GM12878 (cell line): ENCODE results near the gene DIP2C. TPM values are rescaled to one million over a fixed set of nuclear protein-coding genes. Genes with fewer than 3 reads are reported as not detected.
"Not testable (repeated sequence)": the region's sequence is repeated elsewhere in the genome, so short reads cannot be mapped to it uniquely, and the experiment has no call there.

Experiments used
- ATAC-seq: fragments of 200-7000 bp; cut with Tn5 transposase; 3 replicates; pipeline ENCODE4 v1.9.1; 2020; ENCODE audit warnings: mild to moderate bottlenecking, moderate library complexity
- BruUV-seq: library from RNA; stranded (reverse); fragments of 400-500 nt; replicated peaks from 2 replicates; lab custom pipeline; 2021; lab: Mats Ljungman, UMichigan
- CTCF ChIA-PET: fragments of 300-600 bp; sonication (Branson Sonifier 250); formaldehyde crosslinking; extraction: SDS; loops from one replicate; lab custom pipeline; 2021; ENCODE audit warnings: inconsistent platforms; lab: Yijun Ruan, JAX
- POLR2A ChIA-PET: fragments of 350-600 bp; formaldehyde crosslinking; extraction: SDS; loops from one replicate; lab custom pipeline; 2021; ENCODE audit warnings: inconsistent platforms; lab: Charles Lee
- RAD21 ChIA-PET: fragments of 300-600 bp; sonication (Branson Sonifier 250); formaldehyde crosslinking; loops from one replicate; lab custom pipeline; 2023; ENCODE audit warnings: antibody characterized with exemption; ENCODE audit not compliant: unreplicated experiment; lab: Charles Lee
- SMC1A ChIA-PET: fragments of 300-600 bp; sonication (Branson Sonifier 250); formaldehyde crosslinking; loops from one replicate; lab custom pipeline; 2023; ENCODE audit not compliant: unreplicated experiment, uncharacterized antibody; lab: Charles Lee
- DNase-seq: peaks from one replicate; pipeline ENCODE4 v3.0.0-alpha.2; 2011; ENCODE audit warnings: low read depth, low spot score
- FAIRE-seq: peaks from 3 replicates; lab custom pipeline; 2011; peaks lifted over from hg19 to GRCh38; lab: Jason Lieb, UNC
- H2AFZ ChIP-seq: 2 replicates; pipeline ENCODE4 v1.6.0; 2011; ENCODE audit warnings: low read depth, low read length, control low read depth; ENCODE audit not compliant: control insufficient read depth
- H3K27ac ChIP-seq: 2 replicates; pipeline ENCODE4 v1.5.1; 2011; ENCODE audit warnings: control low read depth; ENCODE audit not compliant: control insufficient read depth, insufficient read depth
- H3K27me3 ChIP-seq, 2 experiments: replicated peaks in 1 of 2; 2 replicates each; pipeline versions ENCODE4 v1.6.0 to v1.6.1; 2011; ENCODE audit warnings: low read length in 1 of 2; ENCODE audit not compliant: control insufficient read depth in 2 of 2, insufficient read depth in 2 of 2
- H3K36me3 ChIP-seq, 2 experiments: 2 replicates each; pipeline ENCODE4 v1.5.1; 2011; ENCODE audit warnings: low read length in 1 of 2; ENCODE audit not compliant: control insufficient read depth in 2 of 2, insufficient read depth in 2 of 2
- H3K4me1 ChIP-seq: 2 replicates; pipeline ENCODE4 v1.6.1; 2011; ENCODE audit warnings: mild to moderate bottlenecking, low read length, moderate library complexity, mixed read lengths; ENCODE audit not compliant: control insufficient read depth, insufficient read depth
- H3K4me2 ChIP-seq: 2 replicates; pipeline ENCODE4 v1.6.0; 2011; ENCODE audit warnings: control low read depth; ENCODE audit not compliant: control insufficient read depth, insufficient read depth
- H3K4me3 ChIP-seq: fragments of 200-600 bp; sonication (generic); 2 replicates; pipeline ENCODE4 v1.5.1; 2016
- H3K79me2 ChIP-seq: 2 replicates; pipeline ENCODE4 v1.6.0; 2011; ENCODE audit warnings: low read length; ENCODE audit not compliant: control insufficient read depth, insufficient read depth
- H3K9ac ChIP-seq: 2 replicates; pipeline ENCODE4 v1.8.0; 2011; ENCODE audit warnings: low read length, control low read depth, mixed read lengths; ENCODE audit not compliant: control insufficient read depth, insufficient read depth
- H3K9me3 ChIP-seq: replicated peaks from 3 replicates; pipeline ENCODE4 v1.5.1; 2011; ENCODE audit warnings: mild to moderate bottlenecking, low read length; ENCODE audit not compliant: control insufficient read depth, insufficient read depth
- H4K20me1 ChIP-seq: 2 replicates; pipeline ENCODE4 v1.6.0; 2011; ENCODE audit not compliant: control insufficient read depth, insufficient read depth
- HDAC2 ChIP-seq: fragments of 200-600 bp; sonication (generic); IDR thresholded peaks from 2 replicates; pipeline ENCODE4 v1.6.1; 2017
- LARP7 ChIP-seq: fragments of 450-650 bp; IDR thresholded peaks from 2 replicates; pipeline ENCODE4 v1.6.1; 2017; ENCODE audit warnings: mild to moderate bottlenecking
- POU2F2 ChIP-seq: IDR thresholded peaks from 3 replicates; pipeline ENCODE4 v1.6.1; 2011; ENCODE audit warnings: low read depth, mild to moderate bottlenecking, low read length, borderline replicate concordance
- RUNX3 ChIP-seq: IDR thresholded peaks from 2 replicates; pipeline ENCODE4 v1.6.1; 2012; ENCODE audit warnings: low read length, inconsistent platforms
- TAF1 ChIP-seq: IDR thresholded peaks from 2 replicates; pipeline ENCODE4 v1.6.1; 2011; ENCODE audit warnings: mild to moderate bottlenecking, low read depth, low read length, borderline replicate concordance
- TCF7 ChIP-seq: IDR thresholded peaks from 2 replicates; pipeline ENCODE4 v1.6.1; 2014; ENCODE audit warnings: antibody characterized with exemption, borderline replicate concordance
- ZNF217 ChIP-seq: fragments of 450-650 bp; IDR thresholded peaks from 2 replicates; pipeline ENCODE4 v1.6.1; 2017; ENCODE audit warnings: antibody characterized with exemption, mild to moderate bottlenecking
- whole genome bisulfite sequencing: methylation state at CpG from one replicate; pipeline ENCODE4 v1.1.6; 2016; ENCODE audit warnings: low lambda C conversion rate; ENCODE audit not compliant: insufficient replicate concordance, insufficient coverage; ENCODE audit errors: missing lambda C conversion rate; 5-methylcytosine and 5-hydroxymethylcytosine counted together
- in situ Hi-C: fragments of 300-500 bp; cut with MboI; formaldehyde crosslinking; loops from 9 replicates; pipeline ENCODE4 v1.14.3; 2018; ENCODE audit warnings: mixed read lengths
- intact Hi-C: fragments of 100-400 bp; cut with micrococcal nuclease; formaldehyde crosslinking; loops from one replicate; pipeline ENCODE4 v1.14.2; 2022; ENCODE audit not compliant: unreplicated experiment
- polyA plus RNA-seq, 11 experiments: library from polyadenylated mRNA; depleted of rRNA in 4 of 11; unstranded in 6 of 11; stranded (reverse) in 5 of 11; fragments of >200 nt; fragmentation: Nextera tagmentation in 4 of 11; fragmentation: Illumina TruSeq in 1 of 11; extraction: Ambion mirVana in 4 of 11; extraction: Trizol in 1 of 11; gene quantifications; 1 replicate in 1 of 11; 2 replicates in 10 of 11; pipeline versions ENCODE4 v1.2.1 to v1.2.3, GENCODE V29; 2011 to 2016; ENCODE audit warnings: inconsistent platforms in 2 of 11, missing spikeins in 2 of 11, low read depth in 1 of 11
- total RNA-seq, 4 experiments: library from RNA; depleted of rRNA in 3 of 4; stranded (reverse); fragments of >200 nt in 3 of 4; fragmentation: Illumina TruSeq in 1 of 4; extraction: Trizol in 1 of 4; gene quantifications; 2 replicates each; pipeline versions ENCODE4 v1.2.1 to v1.2.3, GENCODE V29; 2013 to 2021
- TF ChIP-seq, protein P1 (sequence below): fragments of 450-650 bp; IDR thresholded peaks from 2 replicates; pipeline ENCODE4 v1.6.1; 2017; ENCODE audit warnings: low read depth, mild to moderate bottlenecking, moderate library complexity
- TF ChIP-seq, protein P2 (sequence below): fragments of 450-650 bp; IDR thresholded peaks from 2 replicates; pipeline ENCODE4 v1.6.1; 2017; ENCODE audit warnings: mild to moderate bottlenecking
- TF ChIP-seq, protein P3 (sequence below): fragments of 450-650 bp; IDR thresholded peaks from 2 replicates; pipeline ENCODE4 v1.6.1; 2014; ENCODE audit warnings: mild to moderate bottlenecking

Gene DIP2C
- total and polyA plus RNA-seq, 10 of the 15 experiments (the other 5 are each of a cell fraction or from before 2014, with no cell fraction given), result 0.01 to 0.10 (median 0.06) TPM

DNA sequence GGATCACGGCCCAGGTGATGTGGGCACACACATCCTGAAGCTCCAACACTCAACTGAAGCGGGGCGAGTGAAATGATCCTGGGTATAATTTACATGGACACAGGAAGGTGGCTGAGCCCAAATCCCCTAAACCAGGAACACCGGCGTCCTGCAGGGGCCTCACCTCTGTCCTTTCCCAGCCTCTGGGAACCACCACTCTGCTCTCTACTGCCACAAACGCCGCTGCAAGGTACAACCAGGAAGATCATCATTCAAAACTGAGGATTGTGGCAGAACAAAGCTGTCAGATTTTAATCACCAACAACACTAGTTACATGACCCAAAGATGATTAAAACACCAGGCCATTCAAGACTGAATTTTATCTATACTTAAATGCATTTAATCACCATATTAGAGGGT lies 104.0 kb downstream of the DIP2C start:
- no peaks in the 10 kb centered on the region for H3K79me2 ChIP-seq
- H3K4me1 ChIP-seq, result no peaks in the 10 kb centered on the region
- no peak overlapping the region for H3K4me3 ChIP-seq
- H2AFZ ChIP-seq, result no peak overlapping the region
- no peaks in the 10 kb centered on the region for H3K9me3 ChIP-seq
- DNase-seq (no peak), ATAC-seq (no peak), FAIRE-seq (no peak)
- ChIA-PET POLR2A (no interaction called here), SMC1A (no interaction called here), RAD21 (no interaction called here), CTCF (no interaction called here)
- H4K20me1 ChIP-seq, result no peaks in the 10 kb centered on the region
- intact Hi-C loops, result no loop called here
- H3K27me3 ChIP-seq, result no peaks in the 10 kb centered on the region
- no peak overlapping the region for H3K27ac ChIP-seq
- TF ChIP-seq TCF7, result no peak
- no peak for TF ChIP-seq POU2F2
- no peak for TF ChIP-seq HDAC2
- no peak for TF ChIP-seq LARP7
- TF ChIP-seq ZNF217, result no peak
- TF ChIP-seq, protein P1, sequence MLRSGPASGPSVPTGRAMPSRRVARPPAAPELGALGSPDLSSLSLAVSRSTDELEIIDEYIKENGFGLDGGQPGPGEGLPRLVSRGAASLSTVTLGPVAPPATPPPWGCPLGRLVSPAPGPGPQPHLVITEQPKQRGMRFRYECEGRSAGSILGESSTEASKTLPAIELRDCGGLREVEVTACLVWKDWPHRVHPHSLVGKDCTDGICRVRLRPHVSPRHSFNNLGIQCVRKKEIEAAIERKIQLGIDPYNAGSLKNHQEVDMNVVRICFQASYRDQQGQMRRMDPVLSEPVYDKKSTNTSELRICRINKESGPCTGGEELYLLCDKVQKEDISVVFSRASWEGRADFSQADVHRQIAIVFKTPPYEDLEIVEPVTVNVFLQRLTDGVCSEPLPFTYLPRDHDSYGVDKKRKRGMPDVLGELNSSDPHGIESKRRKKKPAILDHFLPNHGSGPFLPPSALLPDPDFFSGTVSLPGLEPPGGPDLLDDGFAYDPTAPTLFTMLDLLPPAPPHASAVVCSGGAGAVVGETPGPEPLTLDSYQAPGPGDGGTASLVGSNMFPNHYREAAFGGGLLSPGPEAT, result no peak
- TF ChIP-seq, protein P2, sequence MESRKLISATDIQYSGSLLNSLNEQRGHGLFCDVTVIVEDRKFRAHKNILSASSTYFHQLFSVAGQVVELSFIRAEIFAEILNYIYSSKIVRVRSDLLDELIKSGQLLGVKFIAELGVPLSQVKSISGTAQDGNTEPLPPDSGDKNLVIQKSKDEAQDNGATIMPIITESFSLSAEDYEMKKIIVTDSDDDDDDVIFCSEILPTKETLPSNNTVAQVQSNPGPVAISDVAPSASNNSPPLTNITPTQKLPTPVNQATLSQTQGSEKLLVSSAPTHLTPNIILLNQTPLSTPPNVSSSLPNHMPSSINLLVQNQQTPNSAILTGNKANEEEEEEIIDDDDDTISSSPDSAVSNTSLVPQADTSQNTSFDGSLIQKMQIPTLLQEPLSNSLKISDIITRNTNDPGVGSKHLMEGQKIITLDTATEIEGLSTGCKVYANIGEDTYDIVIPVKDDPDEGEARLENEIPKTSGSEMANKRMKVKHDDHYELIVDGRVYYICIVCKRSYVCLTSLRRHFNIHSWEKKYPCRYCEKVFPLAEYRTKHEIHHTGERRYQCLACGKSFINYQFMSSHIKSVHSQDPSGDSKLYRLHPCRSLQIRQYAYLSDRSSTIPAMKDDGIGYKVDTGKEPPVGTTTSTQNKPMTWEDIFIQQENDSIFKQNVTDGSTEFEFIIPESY, result no peak
- TF ChIP-seq RUNX3, result no peak
- TF ChIP-seq, protein P3, sequence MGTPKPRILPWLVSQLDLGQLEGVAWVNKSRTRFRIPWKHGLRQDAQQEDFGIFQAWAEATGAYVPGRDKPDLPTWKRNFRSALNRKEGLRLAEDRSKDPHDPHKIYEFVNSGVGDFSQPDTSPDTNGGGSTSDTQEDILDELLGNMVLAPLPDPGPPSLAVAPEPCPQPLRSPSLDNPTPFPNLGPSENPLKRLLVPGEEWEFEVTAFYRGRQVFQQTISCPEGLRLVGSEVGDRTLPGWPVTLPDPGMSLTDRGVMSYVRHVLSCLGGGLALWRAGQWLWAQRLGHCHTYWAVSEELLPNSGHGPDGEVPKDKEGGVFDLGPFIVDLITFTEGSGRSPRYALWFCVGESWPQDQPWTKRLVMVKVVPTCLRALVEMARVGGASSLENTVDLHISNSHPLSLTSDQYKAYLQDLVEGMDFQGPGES, result no peak
- no peak for TF ChIP-seq TAF1
- H3K9ac ChIP-seq, result no peak overlapping the region
- in situ Hi-C loops, result no loop called here
- no peaks in the 10 kb centered on the region for H3K36me3 ChIP-seq
- H3K4me2 ChIP-seq, result no peak overlapping the region
- WGBS, result 65% methylated on average over 7 of the region's 7 CpGs
- BruUV-seq, result no TSS peak

DNA sequence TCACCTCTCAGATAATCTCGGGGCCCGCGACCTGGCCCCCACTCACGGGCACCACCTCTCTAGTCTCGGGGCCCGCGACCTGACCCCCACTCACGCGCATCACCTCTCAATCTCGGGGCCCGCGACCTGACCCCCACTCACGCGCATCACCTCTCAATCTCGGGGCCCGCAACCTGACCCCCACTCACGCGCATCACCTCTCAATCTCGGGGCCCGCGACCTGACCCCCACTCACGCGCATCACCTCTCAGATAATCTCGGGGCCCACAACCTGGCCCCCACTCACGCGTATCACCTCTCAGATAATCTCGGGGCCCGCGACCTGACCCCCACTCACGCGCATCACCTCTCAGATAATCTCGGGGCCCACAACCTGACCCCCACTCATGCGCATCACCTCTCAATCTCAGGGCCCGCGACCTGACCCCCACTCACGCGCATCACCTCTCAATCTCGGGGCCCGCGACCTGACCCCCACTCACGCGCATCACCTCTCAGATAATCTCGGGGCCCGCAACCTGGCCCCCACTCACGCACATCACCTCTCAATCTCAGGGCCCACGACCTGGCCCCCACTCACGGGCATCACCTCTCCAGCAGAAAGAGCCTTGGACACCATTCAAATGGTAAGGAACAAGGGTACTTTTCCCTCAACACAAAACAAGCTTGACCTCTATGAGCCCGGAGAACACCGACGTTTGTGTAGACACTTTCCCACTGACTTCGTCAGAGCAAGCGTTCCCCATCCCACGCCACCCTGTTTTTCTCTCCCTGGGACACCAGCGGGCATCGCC lies 104.8 kb downstream of the DIP2C start:
- in situ Hi-C loops, DNase-seq, H4K20me1 ChIP-seq, CTCF ChIA-PET, H3K27me3 ChIP-seq, FAIRE-seq, H3K79me2 ChIP-seq, intact Hi-C loops, POLR2A ChIA-PET, H2AFZ ChIP-seq, H3K4me2 ChIP-seq, H3K4me3 ChIP-seq, ATAC-seq, BruUV-seq, H3K27ac ChIP-seq, H3K9me3 ChIP-seq, SMC1A ChIA-PET, RAD21 ChIA-PET, H3K9ac ChIP-seq, H3K36me3 ChIP-seq, H3K4me1 ChIP-seq: not testable (repeated sequence)
- WGBS, result 81% methylated on average over 36 of the region's 55 CpGs
